ENCODE measurements around the gene SUPT16H. TPM values are rescaled to one million over a fixed set of nuclear protein-coding genes. Genes with fewer than 3 reads are reported as not detected.

SUPT16H gene
- total and polyA plus RNA-seq, 10 of the 15 experiments (the other 5 are each of a cell fraction or from before 2014, with no cell fraction given), result 90.7 to 201 (median 121) TPM

GRCh38 chr14:21385188-21385904 lies 1.5 kb upstream of the SUPT16H start (continued):
- TF ChIP-seq PKNOX1 (IDR thresholded peaks at IDR 0.05) (no peak), ZSCAN29 (IDR thresholded peaks at IDR 0.05) (no peak), HSF1 (IDR thresholded peaks at IDR 0.05; ENCODE audit: low read depth, low read length) (no peak), ZNF384 (IDR thresholded peaks at IDR 0.05; ENCODE audit: borderline replicate concordance, low read depth, low read length) (peak; percentile 39; the same call in 1 of the 2 replicates), ZNF622 (IDR thresholded peaks at IDR 0.05) (no peak), IRF5 (IDR thresholded peaks at IDR 0.05; ENCODE audit: borderline replicate concordance) (no peak), LARP7 (IDR thresholded peaks at IDR 0.05) (no peak), IRF4 (IDR thresholded peaks at IDR 0.05; ENCODE audit: low read depth, low read length) (peak; percentile 28; the same call in 1 of the 2 replicates), ZBTB40 (IDR thresholded peaks at IDR 0.05; ENCODE audit: borderline replicate concordance) (no peak), EGR1 (IDR thresholded peaks at IDR 0.05; ENCODE audit: borderline replicate concordance in 1 of 2, low read depth in 2 of 2, low read length in 2 of 2) (no peak), NFYB (IDR thresholded peaks at IDR 0.05; ENCODE audit: insufficient read depth, low read depth, low read length) (no peak), SMAD1 (IDR thresholded peaks at IDR 0.05; ENCODE audit: low read depth, partially characterized antibody) (no peak), NBN (IDR thresholded peaks at IDR 0.05) (0 out of 2 replicates have a peak, but pooled peaks have one; percentile 24), BCL3 (IDR thresholded peaks at IDR 0.05; ENCODE audit: borderline replicate concordance, insufficient read depth, low read depth, low read length, poor library complexity, severe bottlenecking) (no peak), ZNF217 (IDR thresholded peaks at IDR 0.05) (no peak), ZZZ3 (IDR thresholded peaks at IDR 0.05; ENCODE audit: control insufficient read depth, insufficient read length, low read depth) (no peak), ZNF24 (IDR thresholded peaks at IDR 0.05) (no peak), TCF12 (IDR thresholded peaks at IDR 0.05; ENCODE audit: low read depth, low read length) (peak; percentile 86), NR2C1 (IDR thresholded peaks at IDR 0.05) (no peak)
